GM10248 (cell line): Measurements from ENCODE around the gene ATOH8.

Experiments used
- CTCF ChIA-PET: fragments of 300-600 bp; sonication (Branson Sonifier 250); formaldehyde crosslinking; extraction: SDS; loops from one replicate; lab custom pipeline; 2021; ENCODE audit warnings: antibody characterized with exemption; lab: Yijun Ruan, JAX
- POLR2A ChIA-PET: fragments of 350-650 bp; sonication (Branson Sonifier 250); formaldehyde crosslinking; extraction: SDS; loops from one replicate; lab custom pipeline; 2020; ENCODE audit warnings: antibody characterized with exemption; lab: Yijun Ruan, JAX
- DNase-seq: peaks from one replicate; pipeline ENCODE4 v3.0.0; 2012; ENCODE audit errors: extremely low spot score
- CTCF ChIP-seq: IDR thresholded peaks from 2 replicates; pipeline ENCODE4 v1.5.1; 2012; ENCODE audit warnings: mild to moderate bottlenecking, low read depth; ENCODE audit errors: extremely low read depth, missing control alignments, control extremely low read depth

ATOH8 gene

GRCh38 chr2:85759257-85759613 lies 5.4 kb downstream of the ATOH8 start:
- DNase-seq: no peak
- CTCF ChIA-PET: interaction anchor here (7.6 kb wide), 1 partner anchor 10 kb away, joined by 39 read pairs; no protein-coding TSS in a partner anchor
- POLR2A ChIA-PET: no interaction called here
- TF ChIP-seq CTCF: no peak

- DNase-seq: no peak
- ChIA-PET CTCF (interaction anchor here (0.8 to 7.6 kb wide), 10 partner anchors 11 to 123 kb away, joined by 3 to 39 read pairs (median 4); no protein-coding TSS in a partner anchor), POLR2A (no interaction called here)
- no peak for TF ChIP-seq CTCF
These were observed 6.6 kb downstream of the ATOH8 start for GRCh38 chr2:85760371-85760770.

- no peak for DNase-seq
- CTCF ChIA-PET: interaction anchor here (0.6 to 7.6 kb wide), 12 partner anchors 9 to 124 kb away, joined by 3 to 39 read pairs (median 4); no protein-coding TSS in a partner anchor
- POLR2A ChIA-PET: no interaction called here
- TF ChIP-seq CTCF: no peak
These were observed 7.1 kb downstream of the ATOH8 start for GRCh38 chr2:85760872-85761271.

- ChIA-PET POLR2A (no interaction called here), CTCF (interaction anchor here (0.6 to 7.6 kb wide), 11 partner anchors 8 to 128 kb away, joined by 3 to 39 read pairs (median 4); no protein-coding TSS in a partner anchor)
- no peak for DNase-seq
- no peak for TF ChIP-seq CTCF
These were observed 7.7 kb downstream of the ATOH8 start for GRCh38 chr2:85761512-85761944.

- no peak for TF ChIP-seq CTCF
- ChIA-PET CTCF (interaction anchor here (0.8 to 7.6 kb wide), 6 partner anchors 13 to 127 kb away, joined by 3 to 39 read pairs (median 6); no protein-coding TSS in a partner anchor), POLR2A (no interaction called here)
- DNase-seq: no peak
These were observed 8.2 kb downstream of the ATOH8 start for GRCh38 chr2:85761946-85762345.

GRCh38 chr2:85763132-85763531 lies 9.3 kb downstream of the ATOH8 start:
- TF ChIP-seq CTCF: no peak
- ChIA-PET POLR2A (no interaction called here), CTCF (interaction anchor here (1.2 to 7.6 kb wide), 7 partner anchors 10 to 317 kb away, joined by 3 to 39 read pairs (median 5); no protein-coding TSS in a partner anchor)
- no peak for DNase-seq
